ENCODE results near the gene C3orf52. TPM values are rescaled to one million over a fixed set of nuclear protein-coding genes. Genes with fewer than 3 reads are reported as not detected.

Gene C3orf52
- total and polyA plus RNA-seq, 2 experiments from 2014 or later, result 10.4 to 18.8 TPM

DNA sequence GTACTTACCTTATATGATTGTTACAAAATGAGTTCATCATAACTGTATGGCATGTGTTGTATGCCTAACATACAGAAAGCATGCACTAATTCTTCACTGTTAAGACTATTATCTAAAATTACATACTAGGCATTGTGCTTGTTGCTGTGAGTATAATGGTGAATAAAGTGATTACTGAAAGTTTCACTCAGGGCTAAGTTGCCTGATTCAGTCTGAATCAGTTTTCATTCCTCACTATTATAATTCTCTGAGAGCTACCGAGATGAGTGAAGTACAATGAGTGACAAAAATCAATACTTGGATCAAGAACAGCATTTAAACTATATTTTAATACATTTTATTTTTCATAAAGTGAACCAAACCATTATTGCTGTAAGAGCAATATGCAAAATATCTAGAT is 54.4 kb downstream of the C3orf52 start:
- Histone ChIP-seq H3K36me3 (no peaks in the 10 kb centered on the region), H3K27ac (no peak overlapping the region), H3K4me3 (no peak overlapping the region), H3K9me3 (ENCODE audit: low read depth) (no peaks in the 10 kb centered on the region), H3K4me1 (ENCODE audit: low read depth) (peaks cover 7% of the 10 kb centered on the region), H3K27me3 (no peaks in the 10 kb centered on the region)
- no peak for TF ChIP-seq CTCF (IDR thresholded peaks at IDR 0.05; ENCODE audit: low read depth, low read length)
- DNase-seq (ENCODE audit: low read depth in 1 of 2, low spot score in 1 of 2), result no peak

DNA sequence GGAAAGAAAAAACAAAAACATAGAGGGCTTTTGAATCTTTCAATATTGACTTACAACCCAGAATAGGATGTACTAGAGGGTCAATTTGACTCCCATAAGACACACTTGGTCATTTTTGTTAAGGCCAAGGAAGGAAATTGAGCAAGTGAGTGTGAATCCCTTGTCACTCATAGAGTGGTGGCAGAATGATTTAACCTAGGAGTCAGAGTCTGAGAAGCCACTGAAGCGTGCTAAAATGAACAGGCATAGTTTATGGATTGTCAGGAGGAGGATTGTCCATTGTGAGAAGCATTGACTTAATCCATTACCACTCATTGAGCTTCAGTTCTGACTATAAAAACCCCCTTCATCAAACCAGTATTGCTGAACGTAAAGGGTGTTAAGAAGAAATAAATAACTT is 55.1 kb downstream of the C3orf52 start:
- no peak overlapping the region for H3K4me3 ChIP-seq
- TF ChIP-seq CTCF (IDR thresholded peaks at IDR 0.05; ENCODE audit: low read depth, low read length), result no peak

GRCh38 chr3:112143251-112143650 is 57.1 kb downstream of the C3orf52 start:
- H3K27ac ChIP-seq, result no peak overlapping the region
- no peaks in the 10 kb centered on the region for H3K9me3 ChIP-seq (ENCODE audit: low read depth)
- DNase-seq (ENCODE audit: low read depth in 1 of 2, low spot score in 1 of 2), result no peak
- no peak for TF ChIP-seq CTCF (IDR thresholded peaks at IDR 0.05; ENCODE audit: low read depth, low read length)
- H3K4me1 ChIP-seq (ENCODE audit: low read depth), result no peaks in the 10 kb centered on the region
- H3K4me3 ChIP-seq, result no peak overlapping the region
- no peaks in the 10 kb centered on the region for H3K27me3 ChIP-seq
- H3K36me3 ChIP-seq, result no peaks in the 10 kb centered on the region

More for the DNA sequence above, 55.1 kb downstream of the C3orf52 start:
- DNase-seq (ENCODE audit: low read depth in 1 of 2, low spot score in 1 of 2), result no peak
- Histone ChIP-seq H3K27ac (no peak overlapping the region), H3K4me1 (ENCODE audit: low read depth) (peaks cover 7% of the 10 kb centered on the region), H3K36me3 (no peaks in the 10 kb centered on the region), H3K27me3 (no peaks in the 10 kb centered on the region), H3K9me3 (ENCODE audit: low read depth) (no peaks in the 10 kb centered on the region)

GRCh38 chr3:112143689-112144088 is 57.5 kb downstream of the C3orf52 start:
- H3K4me3 ChIP-seq, result no peak overlapping the region
- no peak for DNase-seq (ENCODE audit: low read depth in 1 of 2, low spot score in 1 of 2)
- no peak overlapping the region for H3K27ac ChIP-seq
- H3K36me3 ChIP-seq, result no peaks in the 10 kb centered on the region
- H3K4me1 ChIP-seq (ENCODE audit: low read depth), result no peaks in the 10 kb centered on the region
- H3K27me3 ChIP-seq, result no peaks in the 10 kb centered on the region
- H3K9me3 ChIP-seq (ENCODE audit: low read depth), result no peaks in the 10 kb centered on the region
- TF ChIP-seq CTCF (IDR thresholded peaks at IDR 0.05; ENCODE audit: low read depth, low read length), result no peak

DNA sequence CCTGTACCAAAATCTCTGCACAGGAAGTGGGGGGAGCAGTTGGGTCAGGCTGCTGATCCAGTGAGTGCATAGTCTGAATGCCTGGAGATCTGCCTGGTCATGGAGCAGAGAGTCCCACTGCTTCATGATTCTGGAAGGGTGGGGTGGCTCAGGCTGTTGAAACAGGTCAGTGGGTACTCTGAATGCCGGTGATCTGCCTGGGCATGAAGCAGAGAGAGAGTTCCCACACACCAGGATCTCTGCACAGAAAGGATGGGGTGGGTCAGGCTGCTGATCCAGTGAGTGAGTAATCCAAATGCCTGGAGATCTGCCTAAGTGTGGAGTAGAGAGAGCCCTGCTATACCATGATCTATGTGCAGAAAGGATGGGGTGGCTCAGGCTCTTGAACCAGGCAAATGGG is 62.9 kb downstream of the C3orf52 start:
- Histone ChIP-seq H3K27me3 (no peaks in the 10 kb centered on the region), H3K4me3 (no peak overlapping the region), H3K27ac (no peak overlapping the region), H3K9me3 (ENCODE audit: low read depth) (no peaks in the 10 kb centered on the region), H3K36me3 (no peaks in the 10 kb centered on the region), H3K4me1 (ENCODE audit: low read depth) (no peaks in the 10 kb centered on the region)
- TF ChIP-seq CTCF (IDR thresholded peaks at IDR 0.05; ENCODE audit: low read depth, low read length), result no peak
- DNase-seq (ENCODE audit: low read depth in 1 of 2, low spot score in 1 of 2), result no peak

- no peak for TF ChIP-seq CTCF (IDR thresholded peaks at IDR 0.05; ENCODE audit: low read depth, low read length)
- H3K9me3 ChIP-seq (ENCODE audit: low read depth), result no peaks in the 10 kb centered on the region
- DNase-seq (ENCODE audit: low read depth in 1 of 2, low spot score in 1 of 2), result no peak
- no peaks in the 10 kb centered on the region for H3K4me1 ChIP-seq (ENCODE audit: low read depth)
- H3K27me3 ChIP-seq, result no peaks in the 10 kb centered on the region
- H3K27ac ChIP-seq, result no peak overlapping the region
- H3K36me3 ChIP-seq, result no peaks in the 10 kb centered on the region
- no peak overlapping the region for H3K4me3 ChIP-seq
These were observed 81.6 kb downstream of the C3orf52 start for GRCh38 chr3:112167758-112168157.
